HepG2 (cell line): ENCODE results near the gene TMEM184B. TPM values are rescaled to one million over a fixed set of nuclear protein-coding genes. Genes with fewer than 3 reads are reported as not detected.

Experiments used
- ATAC-seq: fragments of 200-7000 bp; cut with Tn5 transposase; 3 replicates; pipeline ENCODE4 v1.9.1; 2020; ENCODE audit warnings: mild to moderate bottlenecking, moderate library complexity
- BruUV-seq: library from RNA; stranded (reverse); fragments of 400-500 nt; replicated peaks from 2 replicates; lab custom pipeline; 2021; lab: Mats Ljungman, UMichigan
- CTCF ChIA-PET: fragments of 300-600 bp; formaldehyde crosslinking; extraction: SDS; loops from one replicate; lab custom pipeline; 2021; ENCODE audit warnings: low total read pairs, inconsistent platforms, low intra/inter-chr PET ratio; lab: Yijun Ruan, JAX
- POLR2A ChIA-PET: fragments of 350-600 bp; sonication (Branson Sonifier 250); formaldehyde crosslinking; loops from one replicate; lab custom pipeline; 2020; ENCODE audit warnings: antibody characterized with exemption, inconsistent platforms; lab: Yijun Ruan, JAX
- DNase-seq: peaks from one replicate; pipeline ENCODE4 v3.0.0-alpha.2; 2015; ENCODE audit warnings: low spot score
- FAIRE-seq: peaks from 3 replicates; lab custom pipeline; 2011; peaks lifted over from hg19 to GRCh38; lab: Jason Lieb, UNC
- H2AFZ ChIP-seq: one replicate; pipeline ENCODE4 v1.6.1; 2011; ENCODE audit warnings: low read length, inconsistent platforms
- H3K27ac ChIP-seq: fragments of 300-600 bp; 3 replicates; pipeline ENCODE4 v1.8.0; 2011; ENCODE audit warnings: mixed run types, mild to moderate bottlenecking, mixed read lengths, low read length, inconsistent platforms; ENCODE audit not compliant: insufficient read depth; ENCODE audit errors: extremely low read length
- H3K27me3 ChIP-seq, 2 experiments: fragments of 200-600 bp in 1 of 2; 2 replicates in 1 of 2; 3 replicates in 1 of 2; pipeline versions ENCODE4 v1.6.0 to v1.8.0; 2011; ENCODE audit warnings: low read length in 2 of 2, mild to moderate bottlenecking in 2 of 2, moderate library complexity in 2 of 2, inconsistent platforms in 1 of 2; ENCODE audit not compliant: insufficient read depth in 2 of 2, control insufficient read depth in 1 of 2
- H3K36me3 ChIP-seq, 2 experiments: fragments of 200-600 bp in 1 of 2; replicated peaks in 1 of 2; 2 replicates in 1 of 2; 3 replicates in 1 of 2; pipeline versions ENCODE4 v1.5.1 to v1.8.0; 2011; ENCODE audit warnings: low read length in 2 of 2, inconsistent platforms in 1 of 2; ENCODE audit not compliant: insufficient read depth in 2 of 2, control insufficient read depth in 1 of 2
- H3K4me1 ChIP-seq: 2 replicates; pipeline ENCODE4 v1.5.1; 2012; ENCODE audit warnings: low read length, inconsistent platforms; ENCODE audit not compliant: insufficient read depth
- H3K4me2 ChIP-seq: 2 replicates; pipeline ENCODE4 v1.6.0; 2011; ENCODE audit warnings: low read depth, low read length, inconsistent platforms
- H3K4me3 ChIP-seq, 3 experiments: fragments of 200-600 bp in 1 of 3; sonication (generic), shearing (Covaris generic) in 1 of 3; replicated peaks in 1 of 3; 2 replicates each; pipeline ENCODE4 v1.5.1; 2011 to 2016; ENCODE audit warnings: low read length in 3 of 3, inconsistent platforms in 2 of 3, low read depth in 2 of 3, mild to moderate bottlenecking in 2 of 3, control low read depth in 1 of 3, mixed read lengths in 1 of 3; ENCODE audit not compliant: insufficient read depth in 1 of 3
- H3K79me2 ChIP-seq: one replicate; pipeline ENCODE4 v1.6.1; 2011; ENCODE audit warnings: low read length, inconsistent platforms; ENCODE audit not compliant: insufficient read depth
- H3K9ac ChIP-seq: 2 replicates; pipeline ENCODE4 v1.6.0; 2011; ENCODE audit warnings: mild to moderate bottlenecking, low read depth, low read length, inconsistent platforms; ENCODE audit not compliant: insufficient read depth
- H3K9me3 ChIP-seq: 2 replicates; pipeline ENCODE4 v1.5.1; 2012; ENCODE audit warnings: mild to moderate bottlenecking, low read length
- H4K20me1 ChIP-seq: 2 replicates; pipeline ENCODE4 v1.6.0; 2011; ENCODE audit warnings: inconsistent platforms, mild to moderate bottlenecking, low read length, moderate library complexity; ENCODE audit not compliant: insufficient read depth
- BRCA1 ChIP-seq: sonication (generic); formaldehyde crosslinking; IDR thresholded peaks from 2 replicates; pipeline ENCODE4 v1.4.0; 2020; ENCODE audit warnings: missing genetic modification reagents
- DPF2 ChIP-seq: sonication (generic); formaldehyde crosslinking; IDR thresholded peaks from 2 replicates; pipeline ENCODE4 v1.4.0; 2020; ENCODE audit warnings: mild to moderate bottlenecking, low read depth, missing genetic modification reagents, borderline replicate concordance
- ETV6 ChIP-seq: sonication (generic); formaldehyde crosslinking; conservative IDR thresholded peaks from 2 replicates; pipeline ENCODE4 v1.4.0; 2020; ENCODE audit warnings: missing genetic modification reagents
- MTF2 ChIP-seq: sonication (generic); formaldehyde crosslinking; IDR thresholded peaks from 2 replicates; pipeline ENCODE4 v1.5.0; 2020; ENCODE audit warnings: missing genetic modification reagents, borderline replicate concordance
- NKX3-1 ChIP-seq: sonication (generic); formaldehyde crosslinking; IDR thresholded peaks from 2 replicates; pipeline ENCODE4 v1.5.0; 2020; ENCODE audit warnings: missing genetic modification reagents
- PLRG1 ChIP-seq: fragments of 450-650 bp; conservative IDR thresholded peaks from 2 replicates; pipeline ENCODE4 v1.6.1; 2016
- ZNF12 ChIP-seq: sonication (generic); formaldehyde crosslinking; IDR thresholded peaks from 2 replicates; pipeline ENCODE4 v1.5.0; 2020; ENCODE audit warnings: missing genetic modification reagents
- ZNF292 ChIP-seq: sonication (generic); formaldehyde crosslinking; IDR thresholded peaks from 2 replicates; pipeline ENCODE4 v1.8.1; 2022; ENCODE audit warnings: mild to moderate bottlenecking, low read depth, missing genetic modification reagents, borderline replicate concordance
- ZNF530 ChIP-seq: sonication (generic); formaldehyde crosslinking; IDR thresholded peaks from 2 replicates; pipeline ENCODE4 v1.5.0; 2020; ENCODE audit warnings: low read depth, mild to moderate bottlenecking, missing genetic modification reagents
- whole genome bisulfite sequencing: methylation state at CpG from one replicate; pipeline ENCODE4 v1.1.6; 2017; ENCODE audit warnings: low lambda C conversion rate; 5-methylcytosine and 5-hydroxymethylcytosine counted together
- in situ Hi-C: cut with HindIII; loops from 2 replicates; pipeline ENCODE4 v1.10.0; 2017; ENCODE audit warnings: low pct_unique_long_range_greater_than_20kb; ENCODE audit not compliant: extremely low pct_ligation_motif_present
- intact Hi-C: fragments of 100-400 bp; cut with micrococcal nuclease; formaldehyde crosslinking; loops from one replicate; pipeline ENCODE4 v1.10.0; 2022; ENCODE audit not compliant: unreplicated experiment
- polyA plus RNA-seq, 8 experiments: library from polyadenylated mRNA; depleted of rRNA in 3 of 8; stranded (reverse) in 7 of 8; unstranded in 1 of 8; fragments of >200 nt; fragmentation: Illumina TruSeq in 4 of 8; extraction: Trizol in 4 of 8; gene quantifications; 2 replicates each; pipeline versions ENCODE4 v1.2.1 to v1.2.3, GENCODE V29; 2011 to 2016; ENCODE audit warnings: low read depth in 4 of 8, missing spikeins in 1 of 8, mixed read lengths in 1 of 8; ENCODE audit not compliant: insufficient read depth in 1 of 8
- total RNA-seq, 5 experiments: library from RNA; depleted of rRNA; stranded (reverse); fragments of >200 nt; fragmentation: Illumina TruSeq; extraction: Trizol; gene quantifications; 2 replicates each; pipeline ENCODE4 v1.2.3, GENCODE V29; 2016; ENCODE audit warnings: low read depth in 1 of 5
- TF ChIP-seq, protein P1 (sequence below), 2 experiments: sonication (generic) in 1 of 2; formaldehyde crosslinking in 1 of 2; IDR thresholded peaks; 2 replicates each; pipeline versions ENCODE4 v1.5.1 to v1.6.1; 2011 to 2020; ENCODE audit warnings: borderline replicate concordance in 1 of 2, low read depth in 1 of 2, low read length in 1 of 2, mild to moderate bottlenecking in 1 of 2, missing genetic modification reagents in 1 of 2, moderate library complexity in 1 of 2
- TF ChIP-seq, protein P2 (sequence below): IDR thresholded peaks from 2 replicates; pipeline ENCODE4 v1.6.1; 2016; ENCODE audit warnings: missing biosample characterization, missing genetic modification reagents, low read depth
- TF ChIP-seq, protein P3 (sequence below): IDR thresholded peaks from 2 replicates; pipeline ENCODE4 v1.6.1; 2016; ENCODE audit warnings: mild to moderate bottlenecking, missing biosample characterization, missing genetic modification reagents
- TF ChIP-seq, protein P4 (sequence below): sonication (generic); formaldehyde crosslinking; IDR thresholded peaks from 2 replicates; pipeline ENCODE4 v1.5.1; 2020; ENCODE audit warnings: missing genetic modification reagents, mild to moderate bottlenecking, borderline replicate concordance
- TF ChIP-seq, protein P5 (sequence below): sonication (generic); formaldehyde crosslinking; IDR thresholded peaks from 2 replicates; pipeline ENCODE4 v1.4.0; 2020; ENCODE audit warnings: mild to moderate bottlenecking, missing genetic modification reagents
- TF ChIP-seq, protein P6 (sequence below): sonication (generic); formaldehyde crosslinking; IDR thresholded peaks from 2 replicates; pipeline ENCODE4 v1.5.0; 2020; ENCODE audit warnings: missing genetic modification reagents

TMEM184B gene
- total and polyA plus RNA-seq, 2 of the 13 experiments (the other 11 are each of a cell fraction or from before 2014, with no cell fraction given) = 15.9 to 16.0 TPM

DNA sequence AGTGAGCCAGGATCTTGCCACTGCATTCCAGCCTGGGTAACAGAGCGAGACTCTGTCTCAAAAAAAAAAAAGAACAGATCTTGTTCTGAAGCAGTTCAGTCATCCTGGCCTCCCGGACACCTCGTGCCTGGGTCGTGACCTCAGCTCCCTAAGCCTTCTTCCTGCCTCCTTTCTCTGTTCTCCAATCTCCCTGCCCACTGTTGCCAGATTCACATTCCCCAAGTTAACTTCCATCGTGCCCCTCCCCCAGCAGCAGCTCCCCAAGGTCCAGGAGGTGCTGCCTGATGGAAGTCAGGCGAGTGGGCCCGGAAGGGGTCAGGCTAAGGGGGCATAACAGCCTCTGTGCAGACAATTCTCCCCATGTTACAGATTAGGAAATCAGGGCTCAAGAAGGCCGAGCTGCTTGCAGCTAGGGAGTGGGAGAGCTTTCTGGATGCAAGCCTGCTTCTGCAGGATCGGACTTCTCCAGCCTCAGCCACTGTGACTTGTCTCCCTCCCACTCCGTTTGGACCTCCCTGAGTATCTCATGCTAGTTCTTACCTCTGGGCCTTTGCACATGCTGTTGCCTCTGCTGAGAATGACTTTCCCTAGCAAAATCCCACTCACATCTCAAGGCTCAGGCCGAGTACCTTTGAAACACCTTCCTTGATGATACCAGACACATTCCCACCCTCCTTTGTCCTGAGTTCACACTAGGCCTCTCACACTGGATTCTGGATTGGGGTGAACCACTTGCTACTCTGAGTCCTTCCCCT lies 14.3 kb upstream of the TMEM184B start (continued):
- TF ChIP-seq, protein P1, sequence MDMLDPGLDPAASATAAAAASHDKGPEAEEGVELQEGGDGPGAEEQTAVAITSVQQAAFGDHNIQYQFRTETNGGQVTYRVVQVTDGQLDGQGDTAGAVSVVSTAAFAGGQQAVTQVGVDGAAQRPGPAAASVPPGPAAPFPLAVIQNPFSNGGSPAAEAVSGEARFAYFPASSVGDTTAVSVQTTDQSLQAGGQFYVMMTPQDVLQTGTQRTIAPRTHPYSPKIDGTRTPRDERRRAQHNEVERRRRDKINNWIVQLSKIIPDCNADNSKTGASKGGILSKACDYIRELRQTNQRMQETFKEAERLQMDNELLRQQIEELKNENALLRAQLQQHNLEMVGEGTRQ (IDR thresholded peaks at IDR 0.05; ENCODE audit: low read depth, low read length) = no peak
- TF ChIP-seq, protein P1 (CRISPR knock-in tag; IDR thresholded peaks at IDR 0.05; ENCODE audit: borderline replicate concordance) = no peak
- TF ChIP-seq ZNF530 (CRISPR knock-in tag) = no peak
- no peak for TF ChIP-seq BRCA1 (CRISPR knock-in tag)
- TF ChIP-seq ZNF12 (CRISPR knock-in tag) = no peak
- TF ChIP-seq DPF2 = no peak
- TF ChIP-seq, all 625 proteins: peak for 0

DNA sequence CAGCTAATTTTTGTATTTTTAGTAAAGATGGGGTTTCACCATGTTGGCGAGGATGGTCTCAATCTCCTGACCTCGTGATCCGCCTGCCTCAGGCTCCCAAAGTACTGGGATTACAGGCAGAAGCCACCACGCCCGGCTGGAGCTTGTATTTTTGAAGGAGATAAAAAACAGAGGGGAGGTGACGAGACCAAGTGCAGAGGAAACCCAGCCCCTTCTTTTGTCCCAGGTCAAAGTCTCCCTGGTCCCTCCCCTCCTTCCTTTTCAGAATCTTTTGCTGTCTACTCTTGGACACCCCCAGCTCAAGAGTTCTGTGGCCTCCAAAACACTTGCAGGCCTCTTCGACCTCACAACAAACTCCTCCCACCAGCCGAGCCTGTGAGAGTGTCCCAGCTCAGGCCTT lies 12.2 kb upstream of the TMEM184B start:
- FAIRE-seq (no peak), ATAC-seq (no peak), DNase-seq (no peak)
- Histone ChIP-seq H3K4me3 (no peak overlapping the region), H3K36me3 (no peaks in the 10 kb centered on the region), H3K4me1 (peaks cover 58% of the 10 kb centered on the region), H2AFZ (no peak overlapping the region), H3K27me3 (no peaks in the 10 kb centered on the region), H3K79me2 (no peaks in the 10 kb centered on the region), H3K4me2 (no peak overlapping the region), H3K9me3 (no peaks in the 10 kb centered on the region), H3K27ac (no peak overlapping the region), H4K20me1 (no peaks in the 10 kb centered on the region), H3K9ac (no peak overlapping the region)
- 65% methylated on average over 8 of the region's 8 CpGs for WGBS
- intact Hi-C loops = no loop called here
- no TSS peak for BruUV-seq
- CTCF ChIA-PET = no interaction called here
- in situ Hi-C loops = no loop called here
- POLR2A ChIA-PET = interaction anchor here (0.6 kb wide), 1 partner anchor 328 kb away, joined by 3 read pairs; no protein-coding TSS in a partner anchor
- TF ChIP-seq PLRG1 (no peak), MTF2 (no peak), ETV6 (CRISPR knock-in tag) (no peak), ZNF292 (CRISPR knock-in tag) (no peak), NKX3-1 (no peak)
- TF ChIP-seq, protein P2, sequence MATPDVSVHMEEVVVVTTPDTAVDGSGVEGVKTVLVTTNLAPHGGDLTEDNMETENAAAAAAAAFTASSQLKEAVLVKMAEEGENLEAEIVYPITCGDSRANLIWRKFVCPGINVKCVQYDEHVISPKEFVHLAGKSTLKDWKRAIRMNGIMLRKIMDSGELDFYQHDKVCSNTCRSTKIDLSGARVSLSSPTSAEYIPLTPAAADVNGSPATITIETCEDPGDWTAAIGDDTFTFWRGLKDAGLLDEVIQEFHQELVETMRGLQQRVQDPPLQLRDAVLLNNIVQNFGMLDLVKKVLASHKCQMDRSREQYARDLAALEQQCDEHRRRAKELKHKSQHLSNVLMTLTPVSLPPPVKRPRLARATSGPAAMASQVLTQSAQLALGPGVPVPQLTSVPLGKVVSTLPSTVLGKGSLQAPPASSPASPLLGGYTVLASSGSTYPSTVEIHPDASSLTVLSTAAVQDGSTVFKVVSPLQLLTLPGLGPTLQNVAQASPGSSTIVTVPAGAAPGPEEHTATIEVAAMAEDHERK (CRISPR knock-in tag) = no peak
- TF ChIP-seq, protein P3, sequence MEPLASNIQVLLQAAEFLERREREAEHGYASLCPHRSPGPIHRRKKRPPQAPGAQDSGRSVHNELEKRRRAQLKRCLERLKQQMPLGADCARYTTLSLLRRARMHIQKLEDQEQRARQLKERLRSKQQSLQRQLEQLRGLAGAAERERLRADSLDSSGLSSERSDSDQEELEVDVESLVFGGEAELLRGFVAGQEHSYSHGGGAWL (CRISPR knock-in tag) = no peak
- TF ChIP-seq, protein P4, sequence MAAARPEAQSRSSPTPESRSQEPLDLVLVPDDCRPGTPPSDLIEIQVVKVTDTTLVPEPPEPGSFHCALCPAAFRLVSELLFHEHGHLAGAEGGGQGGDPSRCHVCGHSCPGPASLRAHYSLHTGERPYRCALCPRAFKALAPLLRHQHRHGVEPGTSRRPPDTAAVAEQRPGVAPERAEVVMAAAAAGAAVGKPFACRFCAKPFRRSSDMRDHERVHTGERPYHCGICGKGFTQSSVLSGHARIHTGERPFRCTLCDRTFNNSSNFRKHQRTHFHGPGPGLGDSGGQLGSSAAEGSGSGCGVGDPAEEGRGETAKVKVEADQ (CRISPR knock-in tag) = no peak
- TF ChIP-seq, protein P5, sequence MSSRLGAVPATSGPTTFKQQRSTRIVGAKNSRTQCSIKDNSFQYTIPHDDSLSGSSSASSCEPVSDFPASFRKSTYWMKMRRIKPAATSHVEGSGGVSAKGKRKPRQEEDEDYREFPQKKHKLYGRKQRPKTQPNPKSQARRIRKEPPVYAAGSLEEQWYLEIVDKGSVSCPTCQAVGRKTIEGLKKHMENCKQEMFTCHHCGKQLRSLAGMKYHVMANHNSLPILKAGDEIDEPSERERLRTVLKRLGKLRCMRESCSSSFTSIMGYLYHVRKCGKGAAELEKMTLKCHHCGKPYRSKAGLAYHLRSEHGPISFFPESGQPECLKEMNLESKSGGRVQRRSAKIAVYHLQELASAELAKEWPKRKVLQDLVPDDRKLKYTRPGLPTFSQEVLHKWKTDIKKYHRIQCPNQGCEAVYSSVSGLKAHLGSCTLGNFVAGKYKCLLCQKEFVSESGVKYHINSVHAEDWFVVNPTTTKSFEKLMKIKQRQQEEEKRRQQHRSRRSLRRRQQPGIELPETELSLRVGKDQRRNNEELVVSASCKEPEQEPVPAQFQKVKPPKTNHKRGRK (CRISPR knock-in tag) = no peak
- TF ChIP-seq, protein P6, sequence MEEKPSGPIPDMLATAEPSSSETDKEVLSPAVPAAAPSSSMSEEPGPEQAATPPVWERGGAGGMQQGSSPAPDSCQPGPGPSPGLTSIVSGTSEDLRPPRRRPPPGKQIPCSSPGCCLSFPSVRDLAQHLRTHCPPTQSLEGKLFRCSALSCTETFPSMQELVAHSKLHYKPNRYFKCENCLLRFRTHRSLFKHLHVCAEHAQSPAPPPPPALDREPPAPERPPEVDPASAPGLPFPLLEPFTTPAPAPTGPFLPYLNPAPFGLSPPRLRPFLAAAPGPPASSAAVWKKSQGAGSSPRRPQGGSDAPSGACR (CRISPR knock-in tag) = no peak
